GM12878 (cell line): ENCODE measurements around the gene RASA4B. TPM values are rescaled to one million over a fixed set of nuclear protein-coding genes. Genes with fewer than 3 reads are reported as not detected.
A peak's percentile ranks its signal among the peaks of the same experiment; 100 is the strongest.

Experiments
- BACH1 ChIP-seq: fragments of 450-650 bp; IDR thresholded peaks from 2 replicates; pipeline ENCODE4 v1.6.1; 2017; ENCODE audit warnings: mild to moderate bottlenecking, borderline replicate concordance
- CBX5 ChIP-seq: sonication (generic); IDR thresholded peaks from 2 replicates; pipeline ENCODE4 v1.6.1; 2016; ENCODE audit warnings: low read depth, moderate library complexity, mild to moderate bottlenecking, inconsistent platforms
- DPF2 ChIP-seq: fragments of 450-650 bp; IDR thresholded peaks from 2 replicates; pipeline ENCODE4 v1.6.1; 2017; ENCODE audit warnings: mild to moderate bottlenecking
- EZH2 ChIP-seq: IDR thresholded peaks from 2 replicates; pipeline ENCODE4 v1.6.1; 2012; ENCODE audit warnings: low read depth, mild to moderate bottlenecking, control low read depth, inconsistent platforms, low read length, borderline replicate concordance; ENCODE audit not compliant: control insufficient read depth
- HDAC6 ChIP-seq: fragments of 200-600 bp; sonication (generic); IDR thresholded peaks from one replicate; pipeline ENCODE4 v1.8.0; 2017; ENCODE audit warnings: antibody characterized with exemption; ENCODE audit not compliant: unreplicated experiment
- IKZF2 ChIP-seq, 2 experiments: fragments of 450-650 bp; IDR thresholded peaks; 2 replicates each; pipeline ENCODE4 v1.6.1; 2017; ENCODE audit warnings: mild to moderate bottlenecking in 2 of 2, moderate library complexity in 2 of 2
- KDM1A ChIP-seq: fragments of 200-600 bp; sonication (generic); IDR thresholded peaks from 2 replicates; pipeline ENCODE4 v1.6.1; 2016; ENCODE audit warnings: borderline replicate concordance
- MAX ChIP-seq: IDR thresholded peaks from 2 replicates; pipeline ENCODE4 v1.6.1; 2012; ENCODE audit warnings: low read depth, low read length, improper control_type of control experiment
- MEF2B ChIP-seq: fragments of 450-650 bp; IDR thresholded peaks from 2 replicates; pipeline ENCODE4 v1.6.1; 2018; ENCODE audit warnings: mild to moderate bottlenecking, moderate library complexity; ENCODE audit not compliant: partially characterized antibody, poor library complexity, severe bottlenecking
- MLLT1 ChIP-seq: fragments of 450-650 bp; IDR thresholded peaks from 2 replicates; pipeline ENCODE4 v1.6.1; 2016; ENCODE audit warnings: mild to moderate bottlenecking
- MTA3 ChIP-seq: IDR thresholded peaks from 2 replicates; pipeline ENCODE4 v1.6.1; 2012; ENCODE audit warnings: low read length, inconsistent platforms, borderline replicate concordance
- NFXL1 ChIP-seq: fragments of 450-650 bp; IDR thresholded peaks from 2 replicates; pipeline ENCODE4 v1.6.1; 2017; ENCODE audit warnings: antibody characterized with exemption, mild to moderate bottlenecking, borderline replicate concordance
- NR2C2 ChIP-seq: IDR thresholded peaks from 2 replicates; pipeline ENCODE4 v1.6.1; 2011; ENCODE audit warnings: borderline replicate concordance, low read depth; ENCODE audit not compliant: control insufficient read depth, insufficient read length
- PML ChIP-seq: IDR thresholded peaks from 2 replicates; pipeline ENCODE4 v1.6.1; 2012; ENCODE audit warnings: low read length, inconsistent platforms
- SIN3A ChIP-seq: IDR thresholded peaks from 2 replicates; pipeline ENCODE4 v1.6.1; 2012; ENCODE audit warnings: low read depth, low read length, improper control_type of control experiment
- SMAD1 ChIP-seq: fragments of 450-650 bp; IDR thresholded peaks from 2 replicates; pipeline ENCODE4 v1.6.1; 2018; ENCODE audit warnings: mild to moderate bottlenecking, low read depth; ENCODE audit not compliant: partially characterized antibody
- SP1 ChIP-seq: IDR thresholded peaks from one replicate; pipeline ENCODE4 v1.6.1; 2011; ENCODE audit warnings: low read depth, low read length
- SREBF2 ChIP-seq: IDR thresholded peaks from 2 replicates; pipeline ENCODE4 v1.6.1; 2012; ENCODE audit warnings: mild to moderate bottlenecking, low read length
- TBL1XR1 ChIP-seq: IDR thresholded peaks from 2 replicates; pipeline ENCODE4 v1.6.1; 2012; ENCODE audit warnings: low read depth, low read length, improper control_type of control experiment
- TCF3 ChIP-seq: IDR thresholded peaks from 2 replicates; pipeline ENCODE4 v1.6.1; 2012; ENCODE audit warnings: low read depth, mild to moderate bottlenecking, low read length, borderline replicate concordance; ENCODE audit not compliant: insufficient read depth
- YY1 ChIP-seq: IDR thresholded peaks from 2 replicates; pipeline ENCODE4 v1.6.1; 2011; ENCODE audit warnings: low read depth, mild to moderate bottlenecking, low read length
- polyA plus RNA-seq, 11 experiments: library from polyadenylated mRNA; depleted of rRNA in 4 of 11; unstranded in 6 of 11; stranded (reverse) in 5 of 11; fragments of >200 nt; fragmentation: Nextera tagmentation in 4 of 11; fragmentation: Illumina TruSeq in 1 of 11; extraction: Ambion mirVana in 4 of 11; extraction: Trizol in 1 of 11; gene quantifications; 1 replicate in 1 of 11; 2 replicates in 10 of 11; pipeline versions ENCODE4 v1.2.1 to v1.2.3, GENCODE V29; 2011 to 2016; ENCODE audit warnings: inconsistent platforms in 2 of 11, missing spikeins in 2 of 11, low read depth in 1 of 11
- total RNA-seq, 4 experiments: library from RNA; depleted of rRNA in 3 of 4; stranded (reverse); fragments of >200 nt in 3 of 4; fragmentation: Illumina TruSeq in 1 of 4; extraction: Trizol in 1 of 4; gene quantifications; 2 replicates each; pipeline versions ENCODE4 v1.2.1 to v1.2.3, GENCODE V29; 2013 to 2021
- TF ChIP-seq, protein P1 (sequence below): IDR thresholded peaks from 2 replicates; pipeline ENCODE4 v1.6.1; 2012; ENCODE audit warnings: low read depth, low read length, improper control_type of control experiment
- TF ChIP-seq, protein P2 (sequence below): fragments of 150-350 bp; IDR thresholded peaks from 2 replicates; pipeline ENCODE4 v1.6.1; 2016; ENCODE audit warnings: low read depth, low read length
- TF ChIP-seq, protein P3 (sequence below), 3 experiments: IDR thresholded peaks in 2 of 3; conservative IDR thresholded peaks in 1 of 3; 2 replicates each; pipeline ENCODE4 v1.5.1; 2011; ENCODE audit warnings: low read depth in 3 of 3, low read length in 3 of 3, mild to moderate bottlenecking in 3 of 3, control low read depth in 2 of 3, moderate library complexity in 2 of 3, inconsistent platforms in 1 of 3, mixed read lengths in 1 of 3; ENCODE audit not compliant: control insufficient read depth in 2 of 3, insufficient read depth in 1 of 3; ENCODE audit errors: extremely low read depth in 1 of 3

RASA4B gene
- total and polyA plus RNA-seq, 10 of the 15 experiments (the other 5 are each of a cell fraction or from before 2014, with no cell fraction given): 0.10 to 16.4 (median 6.4) TPM

- TF ChIP-seq SMAD1 (no peak), CBX5 (no peak), NFXL1 (no peak), EZH2 (no peak), PML (no peak), BACH1 (no peak), KDM1A (no peak), TCF3 (0 out of 2 replicates have a peak, but pooled peaks have one; percentile 25), YY1 (0 out of 2 replicates have a peak, but pooled peaks have one; percentile 38), MEF2B (no peak), DPF2 (no peak), MLLT1 (no peak), IKZF2 (IDR thresholded peaks at IDR 0.05) (no peak), HDAC6 (no peak), SREBF2 (no peak), NR2C2 (no peak), MAX (no peak), TBL1XR1 (no peak), SP1 (no peak), MTA3 (no peak), SIN3A (no peak)
- TF ChIP-seq, protein P1, sequence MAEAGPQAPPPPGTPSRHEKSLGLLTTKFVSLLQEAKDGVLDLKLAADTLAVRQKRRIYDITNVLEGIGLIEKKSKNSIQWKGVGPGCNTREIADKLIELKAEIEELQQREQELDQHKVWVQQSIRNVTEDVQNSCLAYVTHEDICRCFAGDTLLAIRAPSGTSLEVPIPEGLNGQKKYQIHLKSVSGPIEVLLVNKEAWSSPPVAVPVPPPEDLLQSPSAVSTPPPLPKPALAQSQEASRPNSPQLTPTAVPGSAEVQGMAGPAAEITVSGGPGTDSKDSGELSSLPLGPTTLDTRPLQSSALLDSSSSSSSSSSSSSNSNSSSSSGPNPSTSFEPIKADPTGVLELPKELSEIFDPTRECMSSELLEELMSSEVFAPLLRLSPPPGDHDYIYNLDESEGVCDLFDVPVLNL: no peak
- TF ChIP-seq, protein P2, sequence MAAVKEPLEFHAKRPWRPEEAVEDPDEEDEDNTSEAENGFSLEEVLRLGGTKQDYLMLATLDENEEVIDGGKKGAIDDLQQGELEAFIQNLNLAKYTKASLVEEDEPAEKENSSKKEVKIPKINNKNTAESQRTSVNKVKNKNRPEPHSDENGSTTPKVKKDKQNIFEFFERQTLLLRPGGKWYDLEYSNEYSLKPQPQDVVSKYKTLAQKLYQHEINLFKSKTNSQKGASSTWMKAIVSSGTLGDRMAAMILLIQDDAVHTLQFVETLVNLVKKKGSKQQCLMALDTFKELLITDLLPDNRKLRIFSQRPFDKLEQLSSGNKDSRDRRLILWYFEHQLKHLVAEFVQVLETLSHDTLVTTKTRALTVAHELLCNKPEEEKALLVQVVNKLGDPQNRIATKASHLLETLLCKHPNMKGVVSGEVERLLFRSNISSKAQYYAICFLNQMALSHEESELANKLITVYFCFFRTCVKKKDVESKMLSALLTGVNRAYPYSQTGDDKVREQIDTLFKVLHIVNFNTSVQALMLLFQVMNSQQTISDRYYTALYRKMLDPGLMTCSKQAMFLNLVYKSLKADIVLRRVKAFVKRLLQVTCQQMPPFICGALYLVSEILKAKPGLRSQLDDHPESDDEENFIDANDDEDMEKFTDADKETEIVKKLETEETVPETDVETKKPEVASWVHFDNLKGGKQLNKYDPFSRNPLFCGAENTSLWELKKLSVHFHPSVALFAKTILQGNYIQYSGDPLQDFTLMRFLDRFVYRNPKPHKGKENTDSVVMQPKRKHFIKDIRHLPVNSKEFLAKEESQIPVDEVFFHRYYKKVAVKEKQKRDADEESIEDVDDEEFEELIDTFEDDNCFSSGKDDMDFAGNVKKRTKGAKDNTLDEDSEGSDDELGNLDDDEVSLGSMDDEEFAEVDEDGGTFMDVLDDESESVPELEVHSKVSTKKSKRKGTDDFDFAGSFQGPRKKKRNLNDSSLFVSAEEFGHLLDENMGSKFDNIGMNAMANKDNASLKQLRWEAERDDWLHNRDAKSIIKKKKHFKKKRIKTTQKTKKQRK: no peak
- TF ChIP-seq, protein P3, sequence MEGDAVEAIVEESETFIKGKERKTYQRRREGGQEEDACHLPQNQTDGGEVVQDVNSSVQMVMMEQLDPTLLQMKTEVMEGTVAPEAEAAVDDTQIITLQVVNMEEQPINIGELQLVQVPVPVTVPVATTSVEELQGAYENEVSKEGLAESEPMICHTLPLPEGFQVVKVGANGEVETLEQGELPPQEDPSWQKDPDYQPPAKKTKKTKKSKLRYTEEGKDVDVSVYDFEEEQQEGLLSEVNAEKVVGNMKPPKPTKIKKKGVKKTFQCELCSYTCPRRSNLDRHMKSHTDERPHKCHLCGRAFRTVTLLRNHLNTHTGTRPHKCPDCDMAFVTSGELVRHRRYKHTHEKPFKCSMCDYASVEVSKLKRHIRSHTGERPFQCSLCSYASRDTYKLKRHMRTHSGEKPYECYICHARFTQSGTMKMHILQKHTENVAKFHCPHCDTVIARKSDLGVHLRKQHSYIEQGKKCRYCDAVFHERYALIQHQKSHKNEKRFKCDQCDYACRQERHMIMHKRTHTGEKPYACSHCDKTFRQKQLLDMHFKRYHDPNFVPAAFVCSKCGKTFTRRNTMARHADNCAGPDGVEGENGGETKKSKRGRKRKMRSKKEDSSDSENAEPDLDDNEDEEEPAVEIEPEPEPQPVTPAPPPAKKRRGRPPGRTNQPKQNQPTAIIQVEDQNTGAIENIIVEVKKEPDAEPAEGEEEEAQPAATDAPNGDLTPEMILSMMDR (IDR thresholded peaks at IDR 0.05 in 2 of 3, conservative IDR thresholded peaks at IDR 0.05 in 1 of 3; ENCODE audit: control insufficient read depth in 2 of 3, extremely low read depth in 1 of 3, insufficient read depth in 1 of 3, low read depth in 3 of 3, low read length in 3 of 3): peak; percentile 59 to 76 (median 66)
Measured at GRCh38 chr7:102450242-102450641, 67.3 kb downstream of the RASA4B start (continued).
